Activated naive CD8-positive, alpha-beta T cell treated with anti-CD3 and anti-CD28 coated beads, Interleukin-2, amount 50 U/mL, for 24 hours (primary cell): ENCODE data around the gene PBRM1.

ENCODE experiments used
- ATAC-seq: fragments of 150-1000 bp; cut with Tn5 transposase; one replicate; pipeline ENCODE4 v1.10.0; 2021
- DNase-seq: peaks from one replicate; pipeline ENCODE4 v3.0.0; 2021
- H3K27ac Mint-ChIP-seq: one replicate; pipeline ENCODE4 v1.8.0; 2021; ENCODE audit warnings: mild to moderate bottlenecking, mixed read lengths
- H3K27me3 Mint-ChIP-seq: one replicate; pipeline ENCODE4 v1.8.0; 2021; ENCODE audit warnings: mixed read lengths
- H3K36me3 Mint-ChIP-seq: one replicate; pipeline ENCODE4 v1.8.0; 2021; ENCODE audit warnings: low read depth, mixed read lengths
- H3K4me1 Mint-ChIP-seq: one replicate; pipeline ENCODE4 v1.8.0; 2021; ENCODE audit warnings: mixed read lengths
- H3K4me3 Mint-ChIP-seq: one replicate; pipeline ENCODE4 v1.8.0; 2021; ENCODE audit warnings: mild to moderate bottlenecking, moderate library complexity, mixed read lengths
- H3K9me3 Mint-ChIP-seq: one replicate; pipeline ENCODE4 v1.8.0; 2021; ENCODE audit warnings: mixed read lengths

Gene PBRM1

GRCh38 chr3:52663098-52663497 is 22.6 kb downstream of the PBRM1 start:
- no peaks in the 10 kb centered on the region for H3K9me3 Mint-ChIP-seq
- no peaks in the 10 kb centered on the region for H3K4me1 Mint-ChIP-seq
- no peak overlapping the region for H3K27ac Mint-ChIP-seq
- no peak for DNase-seq
- no peak for ATAC-seq
- peaks cover 39% of the 10 kb centered on the region for H3K36me3 Mint-ChIP-seq
- H3K4me3 Mint-ChIP-seq: no peak overlapping the region
- H3K27me3 Mint-ChIP-seq: no peaks in the 10 kb centered on the region

GRCh38 chr3:52660046-52660445 is 25.7 kb downstream of the PBRM1 start:
- no peak for ATAC-seq
- H3K4me1 Mint-ChIP-seq: peaks cover 7% of the 10 kb centered on the region
- H3K36me3 Mint-ChIP-seq: peaks cover 43% of the 10 kb centered on the region
- H3K27me3 Mint-ChIP-seq: no peaks in the 10 kb centered on the region
- no peak overlapping the region for H3K4me3 Mint-ChIP-seq
- no peaks in the 10 kb centered on the region for H3K9me3 Mint-ChIP-seq
- H3K27ac Mint-ChIP-seq: no peak overlapping the region
- no peak for DNase-seq

- Mint-ChIP-seq H3K9me3 (no peaks in the 10 kb centered on the region), H3K36me3 (peaks cover 28% of the 10 kb centered on the region), H3K4me3 (no peak overlapping the region), H3K27ac (peak overlapping the region; percentile 32), H3K4me1 (peaks cover 7% of the 10 kb centered on the region), H3K27me3 (no peaks in the 10 kb centered on the region)
- DNase-seq: no peak
- no peak for ATAC-seq
Measured at GRCh38 chr3:52655895-52656294, 29.8 kb downstream of the PBRM1 start.

GRCh38 chr3:52651592-52651991 is 34.1 kb downstream of the PBRM1 start:
- DNase-seq (no peak), ATAC-seq (no peak)
- Mint-ChIP-seq H3K9me3 (no peaks in the 10 kb centered on the region), H3K27me3 (no peaks in the 10 kb centered on the region), H3K4me1 (peaks cover 7% of the 10 kb centered on the region), H3K27ac (no peak overlapping the region), H3K36me3 (peaks cover 50% of the 10 kb centered on the region), H3K4me3 (no peak overlapping the region)

- no peaks in the 10 kb centered on the region for H3K9me3 Mint-ChIP-seq
- H3K27me3 Mint-ChIP-seq: no peaks in the 10 kb centered on the region
- peak overlapping the region; percentile 6 for H3K27ac Mint-ChIP-seq
- peaks cover 50% of the 10 kb centered on the region for H3K36me3 Mint-ChIP-seq
- ATAC-seq (no peak), DNase-seq (no peak)
- no peaks in the 10 kb centered on the region for H3K4me1 Mint-ChIP-seq
- no peak overlapping the region for H3K4me3 Mint-ChIP-seq
Measured at GRCh38 chr3:52650439-52650838, 35.3 kb downstream of the PBRM1 start.

GRCh38 chr3:52649461-52650210 is 36.1 kb downstream of the PBRM1 start:
- no peaks in the 10 kb centered on the region for H3K9me3 Mint-ChIP-seq
- no peaks in the 10 kb centered on the region for H3K4me1 Mint-ChIP-seq
- H3K36me3 Mint-ChIP-seq: peaks cover 54% of the 10 kb centered on the region
- H3K4me3 Mint-ChIP-seq: no peak overlapping the region
- no peak overlapping the region for H3K27ac Mint-ChIP-seq
- ATAC-seq (no peak), DNase-seq (no peak)
- H3K27me3 Mint-ChIP-seq: no peaks in the 10 kb centered on the region

GRCh38 chr3:52645549-52645948 is 40.2 kb downstream of the PBRM1 start:
- ATAC-seq (no peak), DNase-seq (no peak)
- no peaks in the 10 kb centered on the region for H3K4me1 Mint-ChIP-seq
- no peaks in the 10 kb centered on the region for H3K27me3 Mint-ChIP-seq
- H3K4me3 Mint-ChIP-seq: no peak overlapping the region
- H3K27ac Mint-ChIP-seq: no peak overlapping the region
- peaks cover 55% of the 10 kb centered on the region for H3K36me3 Mint-ChIP-seq
- H3K9me3 Mint-ChIP-seq: no peaks in the 10 kb centered on the region

- Mint-ChIP-seq H3K4me1 (no peaks in the 10 kb centered on the region), H3K36me3 (peaks cover 31% of the 10 kb centered on the region), H3K27ac (no peak overlapping the region), H3K4me3 (no peak overlapping the region), H3K9me3 (no peaks in the 10 kb centered on the region), H3K27me3 (no peaks in the 10 kb centered on the region)
- DNase-seq (no peak), ATAC-seq (no peak)
Measured at GRCh38 chr3:52636673-52637072, 49.0 kb downstream of the PBRM1 start.

GRCh38 chr3:52633786-52634185 is 51.9 kb downstream of the PBRM1 start:
- Mint-ChIP-seq H3K36me3 (peaks cover 32% of the 10 kb centered on the region), H3K4me3 (no peak overlapping the region), H3K27ac (no peak overlapping the region), H3K9me3 (no peaks in the 10 kb centered on the region), H3K4me1 (no peaks in the 10 kb centered on the region), H3K27me3 (no peaks in the 10 kb centered on the region)
- ATAC-seq (no peak), DNase-seq (no peak)

- Mint-ChIP-seq H3K9me3 (no peaks in the 10 kb centered on the region), H3K27ac (no peak overlapping the region), H3K27me3 (no peaks in the 10 kb centered on the region), H3K4me1 (peaks cover 15% of the 10 kb centered on the region), H3K36me3 (peaks cover 38% of the 10 kb centered on the region), H3K4me3 (no peak overlapping the region)
- no peak for ATAC-seq
- no peak for DNase-seq
Measured at GRCh38 chr3:52625041-52625440, 60.7 kb downstream of the PBRM1 start.

- H3K36me3 Mint-ChIP-seq: peaks cover 39% of the 10 kb centered on the region
- no peak overlapping the region for H3K27ac Mint-ChIP-seq
Measured at GRCh38 chr3:52623234-52623792, 62.4 kb downstream of the PBRM1 start.

GRCh38 chr3:52620580-52620979 is 65.1 kb downstream of the PBRM1 start:
- Mint-ChIP-seq H3K4me3 (no peak overlapping the region), H3K27ac (no peak overlapping the region), H3K9me3 (no peaks in the 10 kb centered on the region), H3K4me1 (peaks cover 16% of the 10 kb centered on the region), H3K36me3 (peaks cover 36% of the 10 kb centered on the region), H3K27me3 (no peaks in the 10 kb centered on the region)
- no peak for ATAC-seq
- no peak for DNase-seq

More at GRCh38 chr3:52623234-52623792, 62.4 kb downstream of the PBRM1 start:
- Mint-ChIP-seq H3K27me3 (no peaks in the 10 kb centered on the region), H3K4me3 (no peak overlapping the region), H3K9me3 (no peaks in the 10 kb centered on the region), H3K4me1 (peaks cover 16% of the 10 kb centered on the region)
- peak; percentile 57 for ATAC-seq
- DNase-seq: no peak

- DNase-seq: no peak
- Mint-ChIP-seq H3K27ac (no peak overlapping the region), H3K9me3 (no peaks in the 10 kb centered on the region), H3K4me1 (peaks cover 3% of the 10 kb centered on the region), H3K27me3 (no peaks in the 10 kb centered on the region), H3K4me3 (no peak overlapping the region), H3K36me3 (peaks cover 47% of the 10 kb centered on the region)
- no peak for ATAC-seq
Measured at GRCh38 chr3:52615166-52615565, 70.5 kb downstream of the PBRM1 start.

GRCh38 chr3:52614689-52615088 is 71.0 kb downstream of the PBRM1 start:
- Mint-ChIP-seq H3K9me3 (no peaks in the 10 kb centered on the region), H3K27me3 (no peaks in the 10 kb centered on the region), H3K36me3 (peaks cover 46% of the 10 kb centered on the region), H3K4me3 (no peak overlapping the region), H3K4me1 (no peaks in the 10 kb centered on the region), H3K27ac (no peak overlapping the region)
- ATAC-seq: no peak
- no peak for DNase-seq

GRCh38 chr3:52609316-52609815 is 76.3 kb downstream of the PBRM1 start:
- ATAC-seq: no peak
- Mint-ChIP-seq H3K4me1 (no peaks in the 10 kb centered on the region), H3K27me3 (no peaks in the 10 kb centered on the region), H3K36me3 (peaks cover 55% of the 10 kb centered on the region), H3K9me3 (no peaks in the 10 kb centered on the region), H3K27ac (no peak overlapping the region), H3K4me3 (no peak overlapping the region)
- DNase-seq: no peak
